Breast epithelium (tissue), 4 donors: Measurements from ENCODE around the gene CPNE4. TPM values are rescaled to one million over a fixed set of nuclear protein-coding genes. Genes with fewer than 3 reads are reported as not detected.

Experiments used
- DNase-seq, 2 donors: peaks; one replicate each; pipeline ENCODE4 v3.0.0-alpha.2; 2019; ENCODE audit warnings: low spot score in 2 of 2
- H3K27ac ChIP-seq, 2 donors: fragments of 200-600 bp; sonication (generic) in 1 of 2; one replicate each; pipeline ENCODE4 v1.5.1; 2016 to 2019; ENCODE audit warnings: mild to moderate bottlenecking in 1 of 2
- H3K27me3 ChIP-seq, 2 donors: fragments of 200-600 bp; sonication (generic) in 1 of 2; one replicate each; pipeline versions ENCODE4 v1.5.1 to v1.6.0; 2017 to 2019; ENCODE audit warnings: control low read depth in 1 of 2, mild to moderate bottlenecking in 1 of 2
- H3K36me3 ChIP-seq: fragments of 200-600 bp; one replicate; pipeline ENCODE4 v1.5.1; 2019
- H3K4me1 ChIP-seq, 2 donors: fragments of 200-600 bp; sonication (generic); one replicate each; pipeline ENCODE4 v1.5.1; 2016 to 2019; ENCODE audit warnings: control low read depth in 1 of 2
- H3K4me3 ChIP-seq, 3 donors: fragments of 200-600 bp; sonication (generic); 1 replicate in 2 of 3; 2 replicates in 1 of 3; pipeline ENCODE4 v1.5.1; 2016 to 2019; ENCODE audit warnings: mild to moderate bottlenecking in 3 of 3, moderate library complexity in 2 of 3
- H3K9me3 ChIP-seq, 2 donors: fragments of 200-600 bp; sonication (generic) in 1 of 2; one replicate each; pipeline ENCODE4 v1.5.1; 2016 to 2019; ENCODE audit warnings: control low read depth in 1 of 2
- CTCF ChIP-seq, 3 donors: fragments of 450-650 bp; IDR thresholded peaks; one replicate each; pipeline ENCODE4 v1.5.1; 2016 to 2017; ENCODE audit warnings: antibody characterized with exemption in 3 of 3, mild to moderate bottlenecking in 3 of 3, moderate library complexity in 3 of 3
- POLR2A ChIP-seq: fragments of 450-650 bp; IDR thresholded peaks from one replicate; pipeline ENCODE4 v1.6.1; 2016; ENCODE audit warnings: antibody characterized with exemption, mild to moderate bottlenecking, moderate library complexity
- POLR2AphosphoS5 ChIP-seq, 3 donors: sonication (generic); formaldehyde crosslinking; IDR thresholded peaks; one replicate each; pipeline ENCODE4 v1.6.1; 2017; ENCODE audit warnings: antibody characterized with exemption in 3 of 3
- intact Hi-C: fragments of 100-400 bp; cut with DNase I; formaldehyde crosslinking; loops from one replicate; pipeline ENCODE4 v1.15.1; 2023; ENCODE audit warnings: low total_unique reads
- total RNA-seq, 3 donors: library from RNA; depleted of rRNA; stranded (reverse); fragments of >200 nt; gene quantifications; one replicate each; pipeline ENCODE4 v1.1.0, GENCODE V29; 2016

The CPNE4 gene
- total RNA-seq, 3 donors from 2014 or later: 0.16 TPM; not detected in 2

GRCh38 chr3:131630097-131630496 is 404.7 kb downstream of the CPNE4 start:
- no peak overlapping the region for H3K27ac ChIP-seq
- H3K4me1 ChIP-seq: no peaks in the 10 kb centered on the region
- no peak for TF ChIP-seq POLR2A
- no peak for TF ChIP-seq CTCF (IDR thresholded peaks at IDR 0.05)
- no peak for TF ChIP-seq POLR2AphosphoS5 (IDR thresholded peaks at IDR 0.05)
- no peak for DNase-seq
- no peaks in the 10 kb centered on the region for H3K9me3 ChIP-seq
- intact Hi-C loops: no loop called here
- no peak overlapping the region for H3K4me3 ChIP-seq
- H3K36me3 ChIP-seq: no peaks in the 10 kb centered on the region
- H3K27me3 ChIP-seq: no peaks in the 10 kb centered on the region

- Histone ChIP-seq H3K27ac (no peak overlapping the region), H3K9me3 (no peaks in the 10 kb centered on the region), H3K36me3 (no peaks in the 10 kb centered on the region), H3K4me1 (no peaks in the 10 kb centered on the region), H3K4me3 (no peak overlapping the region), H3K27me3 (no peaks in the 10 kb centered on the region)
- no peak for TF ChIP-seq POLR2A
- TF ChIP-seq CTCF (IDR thresholded peaks at IDR 0.05): no peak
- TF ChIP-seq POLR2AphosphoS5 (IDR thresholded peaks at IDR 0.05): no peak
- no peak for DNase-seq
- intact Hi-C loops: no loop called here
Measured at GRCh38 chr3:131623431-131623830, 411.4 kb downstream of the CPNE4 start.

- H3K9me3 ChIP-seq: no peaks in the 10 kb centered on the region
- H3K27ac ChIP-seq: no peak overlapping the region
- TF ChIP-seq POLR2A: no peak
- TF ChIP-seq CTCF (IDR thresholded peaks at IDR 0.05): no peak
- H3K27me3 ChIP-seq: no peaks in the 10 kb centered on the region
- H3K4me1 ChIP-seq: no peaks in the 10 kb centered on the region
- no peaks in the 10 kb centered on the region for H3K36me3 ChIP-seq
- intact Hi-C loops: no loop called here
- DNase-seq: no peak
- no peak overlapping the region for H3K4me3 ChIP-seq
Measured at GRCh38 chr3:131622726-131623125, 412.1 kb downstream of the CPNE4 start.

GRCh38 chr3:131620977-131621376 is 413.8 kb downstream of the CPNE4 start:
- Histone ChIP-seq H3K27ac (no peak overlapping the region), H3K4me3 (no peak overlapping the region), H3K36me3 (no peaks in the 10 kb centered on the region), H3K9me3 (no peaks in the 10 kb centered on the region), H3K27me3 (no peaks in the 10 kb centered on the region), H3K4me1 (no peaks in the 10 kb centered on the region)
- intact Hi-C loops: no loop called here
- no peak for TF ChIP-seq POLR2AphosphoS5 (IDR thresholded peaks at IDR 0.05)
- TF ChIP-seq POLR2A: no peak
- TF ChIP-seq CTCF (IDR thresholded peaks at IDR 0.05): no peak
- no peak for DNase-seq

- TF ChIP-seq CTCF (IDR thresholded peaks at IDR 0.05): no peak
- TF ChIP-seq POLR2A: no peak
- TF ChIP-seq POLR2AphosphoS5 (IDR thresholded peaks at IDR 0.05): no peak
- no peaks in the 10 kb centered on the region for H3K9me3 ChIP-seq
- no peak for DNase-seq
- no peak overlapping the region for H3K4me3 ChIP-seq
- H3K27me3 ChIP-seq: no peaks in the 10 kb centered on the region
- no peak overlapping the region for H3K27ac ChIP-seq
- H3K4me1 ChIP-seq: no peaks in the 10 kb centered on the region
- H3K36me3 ChIP-seq: no peaks in the 10 kb centered on the region
- intact Hi-C loops: no loop called here
Measured at GRCh38 chr3:131619821-131620220, 415.0 kb downstream of the CPNE4 start.
